H1 (cell line): ENCODE results near the gene LPP. TPM values are rescaled to one million over a fixed set of nuclear protein-coding genes. Genes with fewer than 3 reads are reported as not detected.

Source experiments
- HDAC2 ChIP-seq, 2 experiments: fragments of 300-600 bp in 1 of 2; sonication (generic) in 1 of 2; IDR thresholded peaks; 2 replicates each; pipeline ENCODE4 v1.6.1; 2011 to 2012; ENCODE audit warnings: low read depth in 2 of 2, low read length in 2 of 2, mild to moderate bottlenecking in 2 of 2, moderate library complexity in 2 of 2, borderline replicate concordance in 1 of 2, inconsistent platforms in 1 of 2
- POLR2A ChIP-seq, 2 experiments: IDR thresholded peaks; 1 replicate in 1 of 2; 2 replicates in 1 of 2; pipeline ENCODE4 v1.6.1; 2011; ENCODE audit warnings: low read depth in 2 of 2, low read length in 2 of 2, mild to moderate bottlenecking in 2 of 2; ENCODE audit errors: control extremely low read depth in 1 of 2
- RNF2 ChIP-seq: fragments of 200-900, 300-1000 bp; sonication (generic); IDR thresholded peaks from 2 replicates; pipeline ENCODE4 v1.7.1; 2016; ENCODE audit warnings: borderline replicate concordance, low read depth, mild to moderate bottlenecking, antibody characterized with exemption, low read length; ENCODE audit not compliant: poor library complexity, severe bottlenecking; ENCODE audit errors: missing control alignments
- TAF7 ChIP-seq: optimal IDR thresholded peaks from 2 replicates; pipeline ENCODE3; 2011; ENCODE audit warnings: low read depth, mild to moderate bottlenecking, inconsistent platforms, low read length, moderate library complexity, borderline replicate concordance
- polyA plus RNA-seq, 7 experiments: library from polyadenylated mRNA; depleted of rRNA in 3 of 7; stranded (reverse) in 5 of 7; unstranded in 2 of 7; fragments of >200 nt in 5 of 7; fragments of 200-250 nt in 2 of 7; gene quantifications; 1 replicate in 5 of 7; 2 replicates in 1 of 7; 4 replicates in 1 of 7; pipeline versions ENCODE4 v1.2.1 to v1.2.3, GENCODE V29; 2011 to 2013; ENCODE audit warnings: missing spikeins in 2 of 7, mixed read lengths in 2 of 7
- total RNA-seq: library from RNA; stranded (reverse); fragmentation: NEBNext Ultra II Directional; extraction: Animal tissue kit (Norgen Biotek cat#: 25700); gene quantifications from 2 replicates; pipeline ENCODE4 v1.2.1, GENCODE V29; 2021

The LPP gene
- total and polyA plus RNA-seq, 2 of the 8 experiments (the other 6 are each of a cell fraction or from before 2014, with no cell fraction given) = 10.0 to 53.3 TPM

DNA sequence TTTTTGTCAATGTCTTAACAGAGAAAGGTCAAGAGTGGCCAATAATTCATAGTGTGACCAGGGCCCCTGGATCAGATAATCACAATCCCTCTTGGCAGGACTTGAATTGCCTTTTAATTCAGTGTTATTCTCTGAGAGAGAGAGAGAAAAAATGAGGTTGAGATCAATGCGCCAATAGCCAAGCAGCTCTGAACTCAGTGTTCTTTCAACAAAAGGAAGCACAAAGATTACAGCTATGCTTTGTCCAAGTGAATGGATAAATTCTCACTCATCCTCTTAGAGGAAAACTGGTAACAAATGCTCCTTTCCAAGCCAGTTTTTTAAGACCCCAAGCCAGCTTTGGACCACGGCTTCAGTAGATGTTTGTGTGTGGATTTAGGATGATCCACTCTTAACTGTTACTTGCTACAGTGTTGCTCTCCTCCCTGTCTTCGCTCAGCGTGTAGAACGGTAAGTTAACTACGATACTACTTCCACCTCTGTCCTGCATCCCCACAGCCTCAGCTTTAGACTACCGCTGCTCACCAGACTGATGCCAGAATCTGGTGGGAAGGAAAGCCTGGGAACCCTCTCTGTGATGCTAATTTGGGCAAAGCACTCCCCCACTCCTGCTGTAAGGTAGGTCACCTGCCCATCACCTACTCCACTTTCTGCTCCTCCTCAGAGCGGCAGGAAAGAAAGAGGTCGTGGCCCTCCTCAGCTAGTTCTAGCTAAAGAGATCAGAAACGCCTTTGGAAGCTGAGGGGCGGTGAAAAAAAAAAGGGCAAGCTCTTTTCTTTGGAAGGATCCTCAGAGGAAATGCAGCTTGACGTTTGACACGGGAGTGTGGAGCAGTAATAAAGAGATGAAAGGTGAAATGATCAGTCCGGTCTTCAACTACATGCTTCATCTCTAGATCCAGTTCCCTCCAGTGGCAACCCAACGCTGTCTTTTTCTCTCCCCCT, 46.8 kb upstream of the LPP start (continued):
- TF ChIP-seq HDAC2 (IDR thresholded peaks at IDR 0.05; ENCODE audit: borderline replicate concordance in 1 of 2, low read depth in 2 of 2, low read length in 2 of 2) (no peak), RNF2 (no peak), TAF7 (no peak), POLR2A (IDR thresholded peaks at IDR 0.05; ENCODE audit: control extremely low read depth in 1 of 2, low read depth in 2 of 2, low read length in 2 of 2) (no peak)
